CD1c-positive myeloid dendritic cell (primary cell): ENCODE measurements around the gene MUS81.
"Not testable (repeated sequence)": the region's sequence is repeated elsewhere in the genome, so short reads cannot be mapped to it uniquely, and the experiment has no call there.

ENCODE experiments used
- DNase-seq: peaks from one replicate; pipeline ENCODE4 v3.0.0-alpha.2; 2016; ENCODE audit errors: extremely low spot score

The MUS81 gene

DNA sequence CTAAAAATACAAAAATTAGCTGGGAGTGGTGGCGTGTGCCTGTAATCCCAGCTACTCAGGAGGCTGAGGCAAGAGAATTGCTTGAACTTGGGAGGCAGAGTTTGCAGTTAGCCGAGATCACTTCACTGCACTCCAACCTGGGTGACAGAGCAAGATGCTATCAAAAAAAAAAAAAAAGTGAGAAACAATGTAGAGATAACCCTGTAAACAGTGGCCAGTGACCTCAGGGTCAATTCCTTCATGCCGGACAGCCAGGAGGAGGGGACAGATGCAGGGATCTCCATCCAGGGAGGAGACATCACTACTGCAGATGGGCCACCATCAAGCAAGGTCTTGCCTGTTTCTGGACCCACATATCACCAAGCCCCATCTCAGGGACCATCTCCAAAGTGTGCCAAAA lies 12.5 kb upstream of the MUS81 start:
- no peak for DNase-seq

GRCh38 chr11:65848693-65849092 lies 11.5 kb upstream of the MUS81 start:
- not testable (repeated sequence) for DNase-seq

DNA sequence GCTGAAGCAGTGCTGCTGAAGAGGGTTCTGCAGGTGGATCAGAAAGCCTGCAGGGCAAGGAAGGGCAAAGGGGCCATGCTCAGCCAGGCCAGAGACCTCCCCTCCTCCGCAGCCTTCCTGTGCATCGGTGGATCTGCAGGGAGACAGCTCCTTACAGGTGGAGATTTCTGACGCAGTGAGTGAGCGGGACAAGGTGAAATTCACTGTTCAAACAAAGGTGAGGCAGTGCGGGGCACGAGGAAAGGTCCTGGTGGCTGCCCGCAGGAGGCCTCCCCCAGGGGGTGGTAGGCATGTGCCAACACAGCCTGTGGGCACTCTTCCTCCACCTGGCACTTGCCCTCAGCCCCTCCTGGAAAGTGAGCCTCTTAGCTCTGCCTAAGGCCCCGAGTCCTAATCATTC lies 10.9 kb upstream of the MUS81 start:
- DNase-seq, result no peak

GRCh38 chr11:65849771-65850216 lies 10.4 kb upstream of the MUS81 start:
- DNase-seq, result no peak

DNA sequence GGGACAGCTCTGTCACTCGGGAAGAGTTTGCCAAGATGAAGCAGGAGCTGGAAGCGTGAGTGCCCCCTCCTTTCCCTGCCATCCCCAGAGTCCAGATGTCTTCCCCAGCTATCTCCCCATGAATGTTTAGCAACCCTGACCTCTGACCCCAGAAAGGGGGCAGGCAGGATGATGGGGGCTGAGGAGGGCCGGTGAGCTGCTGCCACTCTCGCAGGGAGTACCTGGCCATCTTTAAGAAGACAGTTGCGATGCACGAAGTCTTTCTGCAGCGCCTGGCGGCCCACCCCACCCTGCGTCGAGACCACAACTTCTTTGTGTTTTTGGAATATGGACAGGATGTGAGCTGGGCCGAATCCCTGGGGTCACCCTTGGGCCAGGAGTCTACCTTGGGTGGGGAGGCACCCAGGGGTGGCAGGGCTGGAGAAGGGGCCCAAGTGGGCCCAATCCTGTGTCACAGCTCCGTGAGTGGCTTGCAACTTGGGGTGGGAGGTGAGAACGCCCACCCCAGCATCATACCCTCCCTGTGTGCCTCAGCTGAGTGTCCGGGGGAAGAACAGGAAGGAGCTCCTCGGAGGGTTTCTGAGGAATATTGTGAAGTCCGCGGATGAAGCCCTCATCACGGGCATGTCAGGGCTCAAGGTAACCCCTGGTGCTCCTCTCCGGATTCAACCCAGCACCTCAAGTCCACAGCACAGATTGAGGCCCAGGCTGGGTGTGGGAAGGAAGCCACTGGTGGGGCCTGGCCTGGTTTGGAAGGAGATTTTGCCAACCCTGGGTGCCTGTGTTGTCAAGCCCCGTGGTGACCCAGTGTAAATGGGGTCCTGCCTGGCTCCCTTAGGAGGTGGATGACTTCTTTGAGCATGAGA lies 9.8 kb upstream of the MUS81 start:
- DNase-seq, result no peak

- DNase-seq, result peak; percentile 43
Measured at GRCh38 chr11:65851083-65851579, 9.1 kb upstream of the MUS81 start.

DNA sequence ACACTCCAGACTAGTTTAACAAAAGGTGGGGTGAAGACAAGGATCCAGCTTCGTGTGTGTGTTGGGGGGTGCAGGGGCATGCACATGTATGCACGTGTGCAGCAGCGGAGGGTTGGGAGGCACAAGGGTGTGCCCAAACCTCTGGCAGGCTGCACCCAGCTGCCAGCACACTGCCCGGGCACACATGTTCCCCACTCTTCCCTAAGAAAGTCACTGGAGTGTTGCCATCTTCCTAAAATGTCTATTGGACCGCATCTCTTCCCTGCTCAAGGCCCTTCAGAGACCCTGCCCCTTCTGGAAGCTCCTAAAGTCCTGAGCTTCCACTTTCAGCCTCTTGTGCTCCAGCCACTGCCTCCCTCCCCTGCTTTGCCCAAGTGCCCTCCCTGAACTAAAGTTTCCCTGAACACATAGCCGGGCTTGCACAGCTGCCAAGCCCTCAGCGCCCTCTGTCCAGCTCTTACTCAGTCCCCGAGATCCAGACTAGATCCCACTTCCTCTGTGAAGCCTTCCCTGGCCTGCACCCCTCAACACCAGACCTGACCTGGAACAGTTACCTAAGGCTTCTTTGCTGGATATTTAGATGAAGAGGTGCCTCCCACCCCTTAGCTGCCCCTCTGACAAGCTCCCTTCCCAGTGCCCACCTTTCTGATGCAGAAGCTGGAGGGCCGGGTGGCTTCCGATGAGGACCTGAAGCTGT lies 8.3 kb upstream of the MUS81 start:
- no peak for DNase-seq

DNA sequence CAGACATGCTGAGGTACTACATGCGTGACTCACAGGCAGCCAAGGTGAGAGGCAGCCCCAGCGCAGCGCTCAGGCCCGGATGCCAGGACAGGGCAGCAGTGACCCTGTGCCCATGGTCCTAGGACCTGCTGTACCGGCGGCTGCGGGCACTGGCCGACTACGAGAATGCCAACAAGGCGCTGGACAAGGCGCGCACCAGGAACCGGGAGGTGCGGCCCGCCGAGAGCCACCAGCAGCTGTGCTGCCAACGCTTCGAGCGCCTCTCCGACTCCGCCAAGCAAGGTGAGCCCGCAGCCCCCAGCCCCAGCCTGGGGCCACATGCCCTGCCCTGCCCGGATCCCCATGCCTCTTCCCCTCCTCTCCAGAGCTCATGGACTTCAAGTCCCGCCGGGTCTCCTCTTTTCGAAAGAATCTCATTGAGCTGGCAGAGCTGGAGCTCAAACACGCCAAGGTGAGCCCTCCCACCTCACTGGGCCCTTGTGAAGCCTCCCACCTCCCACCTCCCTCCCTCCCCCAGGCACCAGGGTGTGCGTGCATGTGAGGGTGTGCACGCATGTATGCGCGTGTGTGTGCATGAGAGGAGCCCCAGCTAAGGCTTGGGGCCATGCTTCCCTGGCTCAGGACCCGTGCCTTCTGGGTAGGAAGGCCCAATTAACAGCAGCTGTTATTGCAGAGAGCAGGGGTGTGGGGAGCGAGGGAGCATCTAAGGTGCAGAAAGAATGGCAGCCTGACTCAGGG lies 7.6 kb upstream of the MUS81 start:
- DNase-seq, result no peak

DNA sequence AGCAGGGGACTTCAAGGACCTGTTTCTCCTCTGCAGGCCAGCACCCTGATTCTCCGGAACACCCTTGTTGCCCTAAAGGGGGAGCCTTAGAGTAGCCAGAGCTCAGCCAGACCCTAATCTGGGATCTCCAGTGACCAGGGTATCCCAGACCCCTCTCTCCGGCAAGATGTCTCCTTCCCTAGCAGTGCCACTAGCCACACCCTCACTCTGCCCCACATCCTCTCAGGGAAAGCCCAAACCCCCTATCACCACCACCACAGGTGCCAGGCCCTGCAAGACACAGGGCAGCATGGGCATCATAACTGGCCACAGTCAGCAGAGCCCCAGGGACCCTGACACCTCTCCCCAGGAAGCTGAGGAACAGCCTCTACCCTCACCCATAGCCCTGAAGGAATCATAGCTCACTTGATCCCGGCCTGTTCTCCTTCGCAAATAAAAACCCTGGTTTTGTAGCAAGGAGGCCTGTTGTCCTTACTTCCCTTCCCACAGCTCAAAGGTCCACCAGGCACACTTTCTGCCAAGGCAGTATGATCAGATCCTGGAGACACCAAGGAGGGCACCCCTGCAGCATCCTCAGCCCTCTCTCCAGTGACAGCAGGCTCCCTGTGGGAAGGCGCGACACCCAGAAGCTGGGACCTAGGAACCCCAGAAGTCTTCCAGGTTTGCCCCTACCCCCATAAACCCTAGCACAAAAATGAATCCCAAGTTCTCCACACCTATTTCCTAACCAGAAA lies 6.8 kb upstream of the MUS81 start:
- no peak for DNase-seq

GRCh38 chr11:65854161-65854592 lies 6.1 kb upstream of the MUS81 start:
- DNase-seq, result no peak

GRCh38 chr11:65854852-65855837 lies 5.1 kb upstream of the MUS81 start:
- no peak for DNase-seq

DNA sequence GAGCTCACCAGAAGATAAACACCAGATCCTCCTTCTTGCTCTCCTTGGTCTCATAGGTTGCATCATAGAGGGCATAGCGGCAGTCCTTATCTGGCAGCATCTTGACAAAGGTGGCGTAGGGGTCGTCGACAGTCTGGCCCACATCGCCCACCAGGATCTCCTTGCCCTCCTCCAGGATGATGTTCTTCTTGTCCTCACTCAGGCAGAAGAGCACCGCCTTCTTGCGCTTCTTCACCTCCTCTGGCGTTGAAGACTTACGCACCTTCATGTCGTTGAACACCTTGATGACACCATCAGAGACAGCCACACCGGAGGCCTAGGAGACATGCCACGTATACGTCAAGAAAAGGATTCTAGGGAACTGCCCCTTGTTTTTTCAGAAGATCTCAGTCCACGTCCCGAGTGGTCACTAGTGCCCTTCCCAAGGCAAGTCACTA lies 4.3 kb upstream of the MUS81 start:
- DNase-seq, result no peak

DNA sequence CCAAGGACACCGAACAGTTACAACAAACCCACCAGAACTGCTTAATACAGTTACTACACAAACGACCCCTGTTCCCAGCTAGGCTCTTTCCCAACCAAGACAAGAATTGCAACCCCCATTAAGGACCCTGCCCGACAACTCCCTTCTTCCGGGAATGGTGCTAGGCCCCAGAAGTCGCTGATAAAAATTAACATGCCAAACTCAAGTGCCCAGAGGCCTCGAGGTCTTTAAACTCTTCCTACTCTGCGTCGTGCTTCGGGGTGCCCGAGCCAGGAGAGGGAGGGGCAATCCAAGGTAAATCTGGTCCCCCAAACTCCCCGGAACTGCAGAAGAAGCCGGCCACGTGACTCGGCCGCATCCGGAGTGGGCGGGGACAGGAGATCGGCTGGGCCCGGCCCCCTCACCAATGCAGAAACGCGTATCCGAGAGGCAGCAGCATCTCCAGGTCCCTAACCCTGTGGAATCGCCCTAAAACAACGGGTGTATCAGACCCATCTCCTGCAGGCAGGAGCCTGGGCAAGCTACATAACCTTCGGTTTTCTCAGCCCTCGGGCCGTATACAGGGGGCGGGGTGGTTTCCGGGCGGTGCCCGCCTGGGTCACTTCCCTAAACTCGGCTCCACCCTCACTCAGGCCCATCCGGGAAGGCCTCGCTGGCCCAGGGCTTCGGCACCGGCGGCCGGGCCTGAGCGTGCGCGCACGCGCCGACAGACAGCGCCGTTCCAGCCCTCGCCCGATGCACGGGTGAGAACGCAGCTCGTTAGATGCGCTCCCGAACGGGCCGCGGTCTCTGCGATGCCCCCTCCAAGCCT lies 3.3 kb upstream of the MUS81 start:
- peak; percentile 89 for DNase-seq

DNA sequence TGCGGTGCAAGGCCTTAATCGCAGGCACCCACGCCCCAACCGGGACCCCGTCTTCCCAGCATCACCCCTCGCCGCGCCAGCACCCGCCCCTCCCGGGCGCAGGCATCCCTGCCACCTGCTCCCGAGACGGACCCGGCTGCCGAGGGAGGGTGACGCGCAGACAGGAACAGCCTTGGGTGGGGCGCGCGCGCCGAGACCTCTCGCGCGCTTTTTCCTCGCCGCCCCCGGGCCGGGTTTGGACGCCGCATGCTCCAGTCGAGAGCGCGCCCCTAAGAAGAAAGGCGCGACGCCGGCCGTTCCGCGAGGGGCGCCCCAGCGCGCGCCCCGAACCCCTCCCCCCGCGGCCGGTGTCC lies 2.8 kb upstream of the MUS81 start:
- no peak for DNase-seq

- peak; percentile 99 for DNase-seq
Measured at GRCh38 chr11:65857853-65858680, 2.2 kb upstream of the MUS81 start, which contains the start of gene CFL1. TSS of gene CFL1 (minus strand) at chr11:65858180. CDS start at chr11:65858099, 81 bp downstream.

DNA sequence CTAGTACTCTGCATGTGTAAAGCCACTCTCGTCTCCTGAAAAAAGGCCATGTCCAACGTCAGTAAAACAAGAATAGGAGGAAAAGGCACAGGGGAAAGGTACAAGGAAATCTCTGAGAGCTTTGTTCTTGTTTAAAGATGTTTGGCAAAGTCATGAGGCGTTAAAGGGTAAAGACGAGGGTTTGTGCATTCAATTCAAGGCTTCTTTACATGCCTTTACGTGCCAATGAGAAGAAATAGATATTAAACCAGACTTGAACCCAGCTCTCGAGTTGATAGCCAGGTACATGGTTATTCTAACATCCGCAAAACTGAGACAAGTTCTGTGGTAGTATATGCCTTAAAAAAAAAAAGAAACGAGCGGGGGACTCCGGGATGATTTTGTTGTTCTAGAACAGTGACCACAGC lies 1.5 kb upstream of the MUS81 start:
- no peak for DNase-seq

DNA sequence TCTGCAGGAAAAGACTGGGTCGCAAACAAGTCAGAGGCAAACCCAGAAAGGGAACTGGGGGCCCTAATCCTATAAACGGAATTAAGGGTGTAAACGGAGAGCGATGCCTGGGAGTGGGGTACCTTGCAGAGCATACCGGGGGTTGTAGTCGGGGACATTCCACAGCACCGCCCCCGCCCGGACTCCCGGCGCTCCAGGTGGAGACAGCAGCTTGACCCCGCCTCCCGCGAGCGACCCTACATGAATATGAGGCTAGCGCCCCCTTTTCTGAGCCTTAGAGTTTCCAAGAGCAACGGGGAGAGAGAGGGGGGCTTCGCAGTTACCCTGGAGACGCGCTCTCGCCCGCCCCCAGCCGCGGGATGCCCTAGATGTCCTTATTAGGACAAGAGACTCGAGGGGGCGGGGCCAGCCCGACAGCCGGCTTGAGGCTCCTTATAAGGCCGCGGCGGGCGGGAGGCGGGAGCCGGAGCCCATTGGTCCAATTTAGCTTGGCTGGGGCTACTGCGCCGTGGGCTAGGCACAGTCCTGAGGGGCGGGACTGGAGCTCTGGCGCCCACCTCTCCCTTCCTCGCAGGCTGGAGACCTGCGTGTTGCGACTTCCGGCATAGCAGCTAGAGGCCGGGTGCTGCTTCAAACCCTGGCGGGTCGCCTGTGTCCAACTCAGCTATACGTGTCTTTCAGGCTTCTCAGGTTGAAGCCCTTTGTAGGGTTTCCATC lies 980 bp upstream of the MUS81 start:
- DNase-seq, result peak; percentile 99

- no peak for DNase-seq
Measured at GRCh38 chr11:65859812-65860277, 388 bp upstream of the MUS81 start.
